GM21737 (cell line): ENCODE results near the gene CLEC16A.
A peak's percentile ranks its signal among the peaks of the same experiment; 100 is the strongest.
"Not testable (repeated sequence)": the region's sequence is repeated elsewhere in the genome, so short reads cannot be mapped to it uniquely, and the experiment has no call there.

Experiments
- ATAC-seq: cut with Tn5 transposase; IDR thresholded peaks from one replicate; pipeline ENCODE4 v1.9.1; 2021; ENCODE audit warnings: mild to moderate bottlenecking, moderate library complexity; ENCODE audit not compliant: unreplicated experiment

CLEC16A gene

GRCh38 chr16:10964891-10965326 lies 20.5 kb downstream of the CLEC16A start:
- ATAC-seq = peak; percentile 39

GRCh38 chr16:10965440-10966061 lies 21.2 kb downstream of the CLEC16A start:
- ATAC-seq = peak; percentile 68

DNA sequence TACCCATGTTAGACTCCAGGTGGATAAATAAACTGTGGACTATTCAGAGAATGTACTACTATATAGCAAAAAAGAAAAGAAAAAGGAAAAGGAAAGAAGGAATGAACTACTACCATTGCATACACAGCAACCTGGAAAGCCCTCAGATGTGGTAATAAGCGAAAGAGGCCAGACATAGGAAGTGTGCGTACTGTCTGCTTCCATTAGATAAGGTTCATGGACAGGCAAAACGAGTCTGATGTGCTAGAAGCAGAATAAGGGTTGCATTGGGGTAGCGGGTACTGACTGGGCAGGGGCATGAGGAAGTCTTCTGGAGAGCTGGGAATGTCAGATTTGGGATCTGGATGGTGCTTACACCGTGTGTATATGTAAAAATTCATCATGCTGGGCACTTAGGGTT lies 21.8 kb downstream of the CLEC16A start:
- ATAC-seq = no peak

DNA sequence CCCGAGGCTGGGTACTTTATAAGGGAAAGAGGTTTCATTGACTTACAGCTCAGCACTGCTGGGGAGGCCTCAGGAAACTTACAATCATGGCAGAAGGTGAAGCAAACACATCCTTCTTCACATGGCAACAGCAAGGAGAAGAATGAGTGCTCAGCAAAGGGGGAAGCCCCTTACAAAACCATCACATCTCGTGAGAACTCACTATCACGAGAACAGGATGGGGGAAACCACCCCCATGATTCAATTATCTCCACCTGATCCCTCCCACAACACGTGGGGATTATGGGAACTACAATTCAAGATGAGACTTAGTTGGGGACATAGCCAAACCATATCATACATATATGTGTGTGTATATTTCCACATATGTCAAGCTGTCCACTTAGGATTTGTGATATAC lies 22.2 kb downstream of the CLEC16A start:
- not testable (repeated sequence) for ATAC-seq

- ATAC-seq = no peak
Measured at GRCh38 chr16:10967986-10968385, 23.6 kb downstream of the CLEC16A start.

DNA sequence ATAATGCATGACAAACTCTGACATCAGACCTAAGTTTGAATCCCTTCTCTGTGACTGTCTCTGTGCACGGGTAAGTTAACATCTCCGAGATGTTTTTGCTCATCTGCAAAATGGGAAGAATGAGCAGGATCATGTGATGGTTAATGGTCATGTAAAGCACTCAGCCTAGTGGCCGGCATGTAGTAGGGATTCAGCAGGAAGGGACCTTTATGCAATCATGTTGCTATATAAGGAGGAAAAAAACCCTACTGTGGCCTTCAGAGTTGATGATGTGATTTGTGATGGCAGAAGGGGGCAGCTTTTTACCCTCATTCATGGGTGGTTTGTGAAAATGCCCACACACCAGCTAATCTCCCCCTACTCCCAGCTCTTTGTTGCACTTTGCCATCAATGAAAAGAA lies 24.1 kb downstream of the CLEC16A start:
- ATAC-seq = no peak

DNA sequence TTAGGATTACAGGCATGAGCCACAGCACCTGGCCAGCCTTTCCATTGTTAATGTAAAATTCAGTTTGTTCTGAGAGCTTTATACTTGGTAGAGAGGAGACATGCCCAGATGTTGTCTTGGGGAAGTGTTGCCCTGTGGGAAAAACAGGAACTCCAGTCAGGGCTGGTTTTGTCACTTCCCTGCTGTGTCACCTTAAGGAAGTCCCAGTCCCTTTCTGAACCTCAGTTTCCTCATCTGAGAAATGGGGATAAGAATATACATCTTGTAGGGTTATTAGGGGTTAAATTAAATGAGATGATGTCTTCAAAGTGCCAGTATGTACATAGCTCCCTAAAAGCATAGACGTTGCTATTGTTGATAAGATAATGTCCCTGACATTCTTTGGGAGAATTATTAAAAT lies 25.3 kb downstream of the CLEC16A start:
- no peak for ATAC-seq

GRCh38 chr16:10970065-10970464 lies 25.7 kb downstream of the CLEC16A start:
- ATAC-seq = no peak

- ATAC-seq = no peak
Measured at GRCh38 chr16:10971560-10971961, 27.2 kb downstream of the CLEC16A start.

- no peak for ATAC-seq
Measured at GRCh38 chr16:10972108-10972818, 27.9 kb downstream of the CLEC16A start.

DNA sequence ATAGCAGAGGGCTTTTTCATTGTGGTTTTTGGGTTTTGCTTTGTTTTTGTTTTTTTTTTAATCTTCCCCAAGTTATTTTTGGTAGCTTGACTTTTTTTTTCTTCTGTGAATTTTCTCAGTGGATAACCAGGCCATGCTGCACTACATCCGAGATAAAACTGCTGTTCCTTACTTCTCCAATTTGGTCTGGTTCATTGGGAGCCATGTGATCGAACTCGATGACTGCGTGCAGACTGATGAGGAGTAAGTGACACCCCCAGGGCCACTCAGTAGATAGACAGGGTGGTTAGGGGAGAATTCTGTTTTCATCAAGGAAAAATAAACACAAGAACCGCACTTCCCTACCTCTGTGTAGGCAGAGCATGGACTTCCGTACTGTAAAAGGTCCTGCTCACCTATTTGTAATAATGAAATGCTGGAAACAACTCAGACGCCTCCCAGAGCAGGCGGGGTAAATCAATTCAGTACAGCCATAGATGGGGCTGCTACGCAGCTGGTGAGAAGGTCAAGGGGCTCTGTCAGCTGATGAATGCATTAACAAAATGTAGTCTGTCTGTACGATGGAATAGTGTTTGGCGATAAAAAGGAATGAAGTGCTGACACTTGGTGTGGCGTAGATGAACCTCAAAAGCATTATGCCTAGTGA lies 28.6 kb downstream of the CLEC16A start:
- ATAC-seq = no peak

DNA sequence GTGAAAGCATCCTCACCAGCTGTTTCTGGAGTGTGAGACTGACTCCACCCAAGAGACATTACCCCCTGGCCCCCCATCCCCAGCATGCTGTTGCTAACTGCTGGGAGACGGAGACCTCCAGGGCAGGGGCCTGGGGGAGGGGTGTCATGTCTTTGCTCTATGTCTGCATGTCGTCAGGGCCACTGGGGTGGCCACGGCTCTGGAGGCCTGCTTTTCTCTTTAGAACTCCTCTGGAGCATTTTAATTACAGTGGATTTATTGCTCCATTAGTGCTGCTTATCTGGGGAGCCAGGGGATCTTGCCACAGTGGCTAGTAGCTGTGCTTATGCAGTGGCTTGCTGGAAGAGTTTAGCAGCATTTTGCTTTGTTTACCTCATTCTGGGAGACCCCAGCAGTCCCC lies 32.3 kb downstream of the CLEC16A start:
- ATAC-seq = no peak

DNA sequence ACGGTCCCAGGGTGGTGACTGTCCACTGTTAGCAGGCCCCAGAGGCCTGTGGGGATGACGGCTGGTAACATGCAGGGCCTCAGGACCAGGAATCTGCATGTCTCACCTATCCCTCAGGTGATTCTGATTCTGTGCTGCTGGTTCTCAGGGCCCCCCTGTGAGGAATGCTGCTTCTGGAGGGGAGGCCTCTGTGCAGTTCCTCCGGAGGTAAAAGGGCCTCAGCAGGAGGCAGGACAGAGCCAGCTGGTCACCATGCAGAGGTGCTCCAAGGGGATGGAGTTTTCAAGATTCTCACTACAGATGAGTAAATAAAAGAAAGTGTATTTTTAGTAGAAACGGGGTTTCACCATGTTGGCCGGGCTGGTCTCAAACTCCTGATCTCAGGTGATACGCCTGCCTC lies 33.8 kb downstream of the CLEC16A start:
- ATAC-seq = no peak

- no peak for ATAC-seq
Measured at GRCh38 chr16:10978871-10979446, 34.6 kb downstream of the CLEC16A start.

GRCh38 chr16:10979717-10980601 lies 35.6 kb downstream of the CLEC16A start:
- no peak for ATAC-seq

DNA sequence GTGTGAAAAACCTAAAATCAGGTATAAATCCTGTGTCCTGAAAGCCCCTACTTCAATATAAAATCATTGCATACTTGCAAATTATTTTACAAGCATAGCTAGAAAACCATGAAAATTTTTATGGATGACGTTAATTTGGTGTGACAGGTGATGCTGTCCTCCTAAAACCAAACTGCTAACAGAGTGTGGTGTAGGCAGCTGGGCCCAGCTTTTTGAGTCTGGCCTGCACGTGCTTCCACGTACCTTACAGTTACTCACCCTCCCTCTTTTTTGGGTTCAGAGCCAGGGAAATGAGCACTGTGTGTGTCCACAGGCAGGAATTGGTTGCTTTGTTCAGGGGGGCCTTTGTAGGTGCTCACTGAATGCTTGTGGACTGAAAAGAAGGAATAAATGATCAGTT lies 36.4 kb downstream of the CLEC16A start:
- no peak for ATAC-seq

DNA sequence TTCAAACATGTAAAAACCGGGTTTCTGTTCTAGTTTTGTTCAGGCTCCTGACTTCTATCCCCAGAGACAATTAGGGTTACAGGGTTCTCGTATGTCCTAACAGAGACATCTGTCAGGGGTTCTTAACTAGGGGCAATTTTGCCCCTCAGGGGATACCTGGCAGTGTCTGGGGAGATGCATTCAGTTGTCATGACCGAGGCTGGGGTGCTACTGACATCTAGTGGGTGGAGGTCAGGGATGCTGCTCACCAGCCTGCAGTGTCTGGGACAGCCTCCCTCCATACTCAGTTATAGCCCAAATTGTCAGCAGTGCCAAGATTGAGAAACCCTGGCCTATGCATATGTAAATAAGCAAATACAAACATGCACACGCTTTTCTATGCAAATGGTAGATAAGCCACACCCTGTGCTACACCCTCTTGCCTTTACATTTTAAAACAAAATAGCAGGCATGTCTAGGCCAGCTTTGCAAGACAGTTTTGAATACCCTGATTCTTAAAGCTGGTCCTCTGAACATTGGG lies 37.4 kb downstream of the CLEC16A start:
- peak; percentile 64 for ATAC-seq

DNA sequence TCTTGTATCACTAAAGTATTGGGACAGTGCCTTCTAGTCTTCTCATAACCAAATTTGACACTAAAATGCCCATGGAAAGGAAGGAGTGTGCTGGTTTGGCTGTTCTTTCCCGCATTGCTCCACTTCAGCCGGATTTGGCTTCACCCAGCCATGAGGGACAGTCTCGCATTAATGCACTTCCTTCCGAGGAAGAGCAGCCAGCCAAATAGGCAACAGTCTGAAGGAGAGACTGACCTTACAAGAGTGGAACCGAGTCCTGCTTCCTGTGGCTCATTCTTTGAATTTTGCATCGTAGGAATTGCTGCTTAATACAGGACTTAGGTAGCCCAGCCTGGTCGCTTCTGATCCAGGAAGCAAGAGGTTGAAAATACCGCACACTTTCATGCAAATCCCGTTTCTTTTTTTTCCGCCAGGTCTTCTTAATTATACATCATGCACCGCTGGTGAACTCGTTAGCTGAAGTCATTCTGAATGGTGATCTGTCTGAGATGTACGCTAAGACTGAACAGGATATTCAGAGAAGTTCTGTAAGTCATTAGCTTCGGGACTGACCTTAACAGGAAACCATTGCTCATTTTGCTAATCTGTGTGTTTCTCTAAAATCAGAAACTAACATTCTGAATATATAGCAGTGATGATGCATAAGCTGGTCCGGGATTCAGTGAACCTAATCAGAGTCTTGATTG lies 38.2 kb downstream of the CLEC16A start:
- ATAC-seq = peak; percentile 44

DNA sequence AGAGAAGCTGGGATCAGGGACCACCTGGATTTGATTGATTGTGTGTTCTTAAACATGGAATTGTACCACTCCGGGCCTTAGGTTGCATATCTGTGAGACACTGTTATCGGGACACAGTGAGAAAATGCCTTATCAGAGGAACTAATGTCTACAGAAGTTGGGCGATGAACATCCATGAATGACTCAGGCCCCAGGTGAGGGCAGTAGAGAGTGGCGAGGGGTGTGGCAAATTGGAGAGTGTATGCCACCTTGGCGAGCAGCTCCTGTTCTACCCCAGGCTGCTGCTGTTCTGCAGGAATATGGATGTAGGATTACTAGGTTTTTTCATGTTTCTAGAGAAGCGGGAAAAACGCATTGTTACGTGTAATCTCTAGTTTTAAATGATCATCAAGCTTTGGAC lies 38.8 kb downstream of the CLEC16A start:
- ATAC-seq = no peak

DNA sequence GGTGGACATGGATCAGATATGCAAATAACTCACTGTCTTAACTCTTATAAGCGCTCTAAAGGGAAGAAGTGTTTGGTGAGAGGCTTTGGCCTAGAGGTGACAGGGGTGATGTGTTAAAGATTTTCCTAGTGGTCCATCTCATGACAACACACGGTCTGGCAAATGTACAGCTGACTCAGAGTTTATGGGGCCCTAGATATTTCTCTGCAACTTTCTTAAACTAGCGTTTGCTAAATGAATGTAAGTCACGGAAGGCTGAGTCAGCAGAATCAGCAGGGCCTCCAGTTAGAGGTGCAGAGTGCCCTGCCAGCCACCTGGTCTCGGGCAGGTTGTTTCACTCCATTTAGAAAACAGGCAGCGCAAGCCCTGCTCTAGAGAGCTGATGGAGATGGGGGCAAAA lies 40.1 kb downstream of the CLEC16A start:
- ATAC-seq = no peak
